HepG2 (cell line): ENCODE measurements around the gene TMC8. TPM values are rescaled to one million over a fixed set of nuclear protein-coding genes. Genes with fewer than 3 reads are reported as not detected.

ENCODE experiments used
- ARID4A ChIP-seq: sonication (generic); formaldehyde crosslinking; IDR thresholded peaks from 2 replicates; pipeline ENCODE4 v1.5.0; 2020; ENCODE audit warnings: mild to moderate bottlenecking, missing genetic modification reagents, borderline replicate concordance
- BORCS8-MEF2B ChIP-seq: sonication (generic); formaldehyde crosslinking; IDR thresholded peaks from 2 replicates; pipeline ENCODE4 v1.8.0; 2022; ENCODE audit warnings: mild to moderate bottlenecking, missing genetic modification reagents
- ELF3 ChIP-seq: IDR thresholded peaks from 2 replicates; pipeline ENCODE4 v1.6.1; 2016; ENCODE audit warnings: missing genetic modification reagents, missing compliant biosample characterization
- FOXC1 ChIP-seq: sonication (generic); formaldehyde crosslinking; IDR thresholded peaks from 2 replicates; pipeline ENCODE4 v1.8.0; 2022; ENCODE audit warnings: mild to moderate bottlenecking, missing genetic modification reagents, borderline replicate concordance
- HIC2 ChIP-seq: sonication (generic); formaldehyde crosslinking; IDR thresholded peaks from 2 replicates; pipeline ENCODE4 v1.9.0; 2022; ENCODE audit warnings: low read depth, missing genetic modification reagents
- JUN ChIP-seq: sonication (generic); formaldehyde crosslinking; IDR thresholded peaks from 2 replicates; pipeline ENCODE4 v1.4.0; 2020; ENCODE audit warnings: mild to moderate bottlenecking, missing genetic modification reagents
- KLF13 ChIP-seq: sonication (generic); formaldehyde crosslinking; IDR thresholded peaks from 2 replicates; pipeline ENCODE4 v1.4.0; 2020; ENCODE audit warnings: mild to moderate bottlenecking, missing genetic modification reagents
- NFE2L2 ChIP-seq: fragments of 150-350 bp; IDR thresholded peaks from 2 replicates; pipeline ENCODE4 v1.6.1; 2014; ENCODE audit warnings: low read length
- POLR2A ChIP-seq, 2 experiments: IDR thresholded peaks; 2 replicates each; pipeline ENCODE4 v1.6.1; 2011; ENCODE audit warnings: low read depth in 2 of 2, low read length in 2 of 2, mild to moderate bottlenecking in 1 of 2, moderate library complexity in 1 of 2; ENCODE audit not compliant: insufficient read depth in 1 of 2
- RFX3 ChIP-seq: IDR thresholded peaks from 2 replicates; pipeline ENCODE4 v1.6.1; 2016; ENCODE audit warnings: missing biosample characterization, missing genetic modification reagents
- RXRB ChIP-seq: IDR thresholded peaks from 2 replicates; pipeline ENCODE4 v1.6.1; 2016; ENCODE audit warnings: borderline replicate concordance, missing genetic modification reagents, missing compliant biosample characterization
- SETDB1 ChIP-seq: sonication (generic); formaldehyde crosslinking; IDR thresholded peaks from 2 replicates; pipeline ENCODE4 v1.5.1; 2020; ENCODE audit warnings: missing genetic modification reagents, mild to moderate bottlenecking, borderline replicate concordance
- SOX13 ChIP-seq, 3 experiments: fragments of 450-650 bp in 1 of 3; sonication (generic) in 1 of 3; formaldehyde crosslinking in 1 of 3; IDR thresholded peaks in 2 of 3; conservative IDR thresholded peaks in 1 of 3; 2 replicates each; pipeline versions ENCODE4 v1.5.0 to v1.6.1; 2016 to 2020; ENCODE audit warnings: antibody characterized with exemption in 1 of 3, mild to moderate bottlenecking in 1 of 3, missing compliant biosample characterization in 1 of 3, missing genetic modification reagents in 1 of 3, moderate library complexity in 1 of 3
- TBX2 ChIP-seq: sonication (generic); formaldehyde crosslinking; IDR thresholded peaks from 2 replicates; pipeline ENCODE4 v1.5.0; 2020; ENCODE audit warnings: missing genetic modification reagents, mild to moderate bottlenecking, borderline replicate concordance
- TFE3 ChIP-seq: IDR thresholded peaks from 2 replicates; pipeline ENCODE4 v1.6.1; 2016
- THRA ChIP-seq: sonication (generic); formaldehyde crosslinking; IDR thresholded peaks from 2 replicates; pipeline ENCODE4 v1.4.0; 2020; ENCODE audit warnings: missing genetic modification reagents, borderline replicate concordance
- U2AF2 ChIP-seq: fragments of 200-400 bp; formaldehyde crosslinking; IDR thresholded peaks from 2 replicates; pipeline ENCODE4 v1.6.1; 2017; ENCODE audit warnings: low read depth, mild to moderate bottlenecking, low read length
- ZBTB38 ChIP-seq: sonication (generic); formaldehyde crosslinking; IDR thresholded peaks from 2 replicates; pipeline ENCODE4 v1.5.1; 2020; ENCODE audit warnings: mild to moderate bottlenecking, missing genetic modification reagents
- ZBTB7A ChIP-seq: sonication (generic); formaldehyde crosslinking; IDR thresholded peaks from 2 replicates; pipeline ENCODE4 v1.8.0; 2022; ENCODE audit warnings: mild to moderate bottlenecking, missing genetic modification reagents
- ZNF382 ChIP-seq: sonication (generic); formaldehyde crosslinking; IDR thresholded peaks from 2 replicates; pipeline ENCODE4 v1.5.0; 2020; ENCODE audit warnings: missing genetic modification reagents, mild to moderate bottlenecking, borderline replicate concordance
- polyA plus RNA-seq, 8 experiments: library from polyadenylated mRNA; depleted of rRNA in 3 of 8; stranded (reverse) in 7 of 8; unstranded in 1 of 8; fragments of >200 nt; fragmentation: Illumina TruSeq in 4 of 8; extraction: Trizol in 4 of 8; gene quantifications; 2 replicates each; pipeline versions ENCODE4 v1.2.1 to v1.2.3, GENCODE V29; 2011 to 2016; ENCODE audit warnings: low read depth in 4 of 8, missing spikeins in 1 of 8, mixed read lengths in 1 of 8; ENCODE audit not compliant: insufficient read depth in 1 of 8
- total RNA-seq, 5 experiments: library from RNA; depleted of rRNA; stranded (reverse); fragments of >200 nt; fragmentation: Illumina TruSeq; extraction: Trizol; gene quantifications; 2 replicates each; pipeline ENCODE4 v1.2.3, GENCODE V29; 2016; ENCODE audit warnings: low read depth in 1 of 5

The TMC8 gene
- total and polyA plus RNA-seq, 2 of the 13 experiments (the other 11 are each of a cell fraction or from before 2014, with no cell fraction given), result 0.53 to 7.8 TPM

GRCh38 chr17:78130437-78131101 is at the start of gene TMC8 (continued):
- TF ChIP-seq ZNF382 (CRISPR knock-in tag), result no peak
- TF ChIP-seq TBX2 (CRISPR knock-in tag), result peak; percentile 53; the same call in 1 of the 2 replicates
- TF ChIP-seq ARID4A (CRISPR knock-in tag), result peak; percentile 63; the same call in 1 of the 2 replicates
- TF ChIP-seq SETDB1, result 0 out of 2 replicates have a peak, but pooled peaks have one; percentile 17
- TF ChIP-seq POLR2A (IDR thresholded peaks at IDR 0.05; ENCODE audit: insufficient read depth in 1 of 2, low read depth in 2 of 2, low read length in 2 of 2), result peak in 1 of 2 experiments; percentile 57; a peak in 2 of 4 replicates
- TF ChIP-seq BORCS8-MEF2B (CRISPR knock-in tag), result no peak
- TF ChIP-seq NFE2L2, result no peak
- peak; percentile 76 for TF ChIP-seq ZBTB38 (CRISPR knock-in tag)
- peak; percentile 91 for TF ChIP-seq ELF3
- no peak for TF ChIP-seq JUN (CRISPR knock-in tag)
- TF ChIP-seq FOXC1 (CRISPR knock-in tag), result peak; percentile 17; the same call in 1 of the 2 replicates
- no peak for TF ChIP-seq RFX3 (CRISPR knock-in tag)
- TF ChIP-seq TFE3 (CRISPR knock-in tag), result peak; percentile 90
- no peak for TF ChIP-seq SOX13 (IDR thresholded peaks at IDR 0.05)
- peak in 1 of 2 experiments; percentile 29; a peak in 1 of 4 replicates for TF ChIP-seq SOX13 (CRISPR knock-in tag; conservative IDR thresholded peaks at IDR 0.05 in 1 of 2, IDR thresholded peaks at IDR 0.05 in 1 of 2)
- no peak for TF ChIP-seq KLF13 (CRISPR knock-in tag)
- TF ChIP-seq ZBTB7A (CRISPR knock-in tag), result no peak; the same call in 1 of the 2 replicates
- no peak for TF ChIP-seq U2AF2
- 0 out of 2 replicates have a peak, but pooled peaks have one; percentile 38 for TF ChIP-seq HIC2
- TF ChIP-seq THRA (CRISPR knock-in tag), result no peak
- TF ChIP-seq RXRB (CRISPR knock-in tag), result peak; percentile 82; the same call in 1 of the 2 replicates
